GDM1 (cell line): Measurements from ENCODE around the gene CLASP1.
A peak's percentile ranks its signal among the peaks of the same experiment; 100 is the strongest.
"Not testable (repeated sequence)": the region's sequence is repeated elsewhere in the genome, so short reads cannot be mapped to it uniquely, and the experiment has no call there.

ENCODE experiments used
- DNase-seq: peaks from one replicate; lab custom pipeline; 2025; lab: John Stamatoyannopoulos, UW

The CLASP1 gene

GRCh38 chr2:121617042-121617599 lies 32.1 kb downstream of the CLASP1 start:
- DNase-seq = no peak

GRCh38 chr2:121613774-121614173 lies 35.5 kb downstream of the CLASP1 start:
- DNase-seq = no peak

- DNase-seq = no peak
Observed at GRCh38 chr2:121613152-121613551, 36.1 kb downstream of the CLASP1 start.

GRCh38 chr2:121611730-121612705 lies 37.2 kb downstream of the CLASP1 start:
- peak; percentile 84 for DNase-seq

GRCh38 chr2:121611048-121611649 lies 38.1 kb downstream of the CLASP1 start:
- peak; percentile 47 for DNase-seq

GRCh38 chr2:121610487-121610874 lies 38.8 kb downstream of the CLASP1 start:
- DNase-seq = not testable (repeated sequence)

- no peak for DNase-seq
Observed at GRCh38 chr2:121608967-121609366, 40.3 kb downstream of the CLASP1 start.

GRCh38 chr2:121608367-121608766 lies 40.9 kb downstream of the CLASP1 start:
- no peak for DNase-seq

GRCh38 chr2:121605820-121606733 lies 43.2 kb downstream of the CLASP1 start:
- no peak for DNase-seq

- DNase-seq = no peak
Observed at GRCh38 chr2:121603185-121603584, 46.1 kb downstream of the CLASP1 start.

GRCh38 chr2:121599963-121600651 lies 49.2 kb downstream of the CLASP1 start:
- DNase-seq = no peak

GRCh38 chr2:121598087-121598486 lies 51.2 kb downstream of the CLASP1 start:
- no peak for DNase-seq

- peak; percentile 59 for DNase-seq
Observed at GRCh38 chr2:121596221-121597080, 52.8 kb downstream of the CLASP1 start.

GRCh38 chr2:121595012-121595891 lies 54.0 kb downstream of the CLASP1 start:
- no peak for DNase-seq

GRCh38 chr2:121591199-121591598 lies 58.1 kb downstream of the CLASP1 start:
- DNase-seq = no peak

GRCh38 chr2:121588357-121588756 lies 60.9 kb downstream of the CLASP1 start:
- no peak for DNase-seq

- DNase-seq = no peak
Observed at GRCh38 chr2:121587131-121587530, 62.1 kb downstream of the CLASP1 start.

- DNase-seq = no peak
Observed at GRCh38 chr2:121584741-121585140, 64.5 kb downstream of the CLASP1 start.

- DNase-seq = no peak
Observed at GRCh38 chr2:121583555-121583954, 65.7 kb downstream of the CLASP1 start.
